Endothelial cell (in vitro differentiated cells): ENCODE results near the gene FAM107A. TPM values are rescaled to one million over a fixed set of nuclear protein-coding genes. Genes with fewer than 3 reads are reported as not detected.
A peak's percentile ranks its signal among the peaks of the same experiment; 100 is the strongest.

ENCODE experiments used
- DNase-seq: peaks from one replicate; pipeline ENCODE4 v3.0.0; 2021; ENCODE audit warnings: low spot score
- H3K27ac Mint-ChIP-seq: one replicate; pipeline ENCODE4 v1.8.0; 2021; ENCODE audit warnings: mixed read lengths, inconsistent platforms; ENCODE audit not compliant: unreplicated experiment
- H3K27me3 Mint-ChIP-seq: one replicate; pipeline ENCODE4 v1.8.0; 2021; ENCODE audit warnings: mild to moderate bottlenecking, moderate library complexity, mixed read lengths, inconsistent platforms; ENCODE audit not compliant: unreplicated experiment
- H3K36me3 Mint-ChIP-seq: one replicate; pipeline ENCODE4 v1.8.0; 2021; ENCODE audit warnings: mild to moderate bottlenecking, low read depth, mixed read lengths, inconsistent platforms; ENCODE audit not compliant: unreplicated experiment
- H3K4me1 Mint-ChIP-seq: one replicate; pipeline ENCODE4 v1.8.0; 2021; ENCODE audit warnings: mild to moderate bottlenecking, mixed read lengths, inconsistent platforms; ENCODE audit not compliant: unreplicated experiment
- H3K4me3 Mint-ChIP-seq: one replicate; pipeline ENCODE4 v1.8.0; 2021; ENCODE audit warnings: mild to moderate bottlenecking, mixed read lengths, inconsistent platforms; ENCODE audit not compliant: unreplicated experiment
- H3K9me3 Mint-ChIP-seq: one replicate; pipeline ENCODE4 v1.8.0; 2021; ENCODE audit warnings: mixed read lengths, inconsistent platforms; ENCODE audit not compliant: unreplicated experiment
- total RNA-seq: library from RNA; stranded (reverse); fragmentation: NEBNext Ultra II Directional; extraction: Animal tissue kit (Norgen Biotek cat#: 25700); gene quantifications from one replicate; pipeline ENCODE4 v1.2.1, GENCODE V29; 2021; ENCODE audit not compliant: unreplicated experiment
- TF ChIP-seq, protein P1 (sequence below): fragments of 200-600 bp; sonication (generic); IDR thresholded peaks from one replicate; pipeline ENCODE4 v1.5.0; 2021; ENCODE audit warnings: antibody characterized with exemption; ENCODE audit not compliant: unreplicated experiment

Gene FAM107A
- total RNA-seq, 1 donor from 2014 or later = 0.18 TPM

DNA sequence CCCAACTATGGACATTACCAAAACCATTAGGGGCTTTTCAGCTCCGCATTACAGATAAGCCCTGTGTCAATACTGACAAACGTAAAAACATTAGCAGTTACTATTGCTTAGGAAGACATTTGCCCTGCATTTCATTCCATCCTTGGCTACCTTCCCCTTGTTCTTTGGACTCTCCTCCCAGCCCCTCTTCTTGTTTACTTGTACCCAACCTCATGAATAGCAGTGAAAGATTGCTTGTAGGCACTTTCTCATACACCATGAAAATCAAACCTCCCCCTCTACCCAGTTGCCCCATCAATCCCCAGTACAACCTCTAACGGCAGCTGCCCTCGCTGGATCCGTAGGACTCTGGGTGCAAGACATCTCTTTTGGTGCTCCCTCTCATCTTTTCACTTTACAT lies 16.9 kb upstream of the FAM107A start:
- TF ChIP-seq, protein P1, sequence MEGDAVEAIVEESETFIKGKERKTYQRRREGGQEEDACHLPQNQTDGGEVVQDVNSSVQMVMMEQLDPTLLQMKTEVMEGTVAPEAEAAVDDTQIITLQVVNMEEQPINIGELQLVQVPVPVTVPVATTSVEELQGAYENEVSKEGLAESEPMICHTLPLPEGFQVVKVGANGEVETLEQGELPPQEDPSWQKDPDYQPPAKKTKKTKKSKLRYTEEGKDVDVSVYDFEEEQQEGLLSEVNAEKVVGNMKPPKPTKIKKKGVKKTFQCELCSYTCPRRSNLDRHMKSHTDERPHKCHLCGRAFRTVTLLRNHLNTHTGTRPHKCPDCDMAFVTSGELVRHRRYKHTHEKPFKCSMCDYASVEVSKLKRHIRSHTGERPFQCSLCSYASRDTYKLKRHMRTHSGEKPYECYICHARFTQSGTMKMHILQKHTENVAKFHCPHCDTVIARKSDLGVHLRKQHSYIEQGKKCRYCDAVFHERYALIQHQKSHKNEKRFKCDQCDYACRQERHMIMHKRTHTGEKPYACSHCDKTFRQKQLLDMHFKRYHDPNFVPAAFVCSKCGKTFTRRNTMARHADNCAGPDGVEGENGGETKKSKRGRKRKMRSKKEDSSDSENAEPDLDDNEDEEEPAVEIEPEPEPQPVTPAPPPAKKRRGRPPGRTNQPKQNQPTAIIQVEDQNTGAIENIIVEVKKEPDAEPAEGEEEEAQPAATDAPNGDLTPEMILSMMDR = no peak
- H3K36me3 Mint-ChIP-seq = no peaks in the 10 kb centered on the region
- H3K4me1 Mint-ChIP-seq = no peaks in the 10 kb centered on the region
- no peak overlapping the region for H3K27ac Mint-ChIP-seq
- H3K9me3 Mint-ChIP-seq = no peaks in the 10 kb centered on the region
- H3K27me3 Mint-ChIP-seq = peaks cover 2% of the 10 kb centered on the region
- DNase-seq = no peak
- H3K4me3 Mint-ChIP-seq = no peak overlapping the region

- Mint-ChIP-seq H3K4me3 (no peak overlapping the region), H3K9me3 (no peaks in the 10 kb centered on the region), H3K36me3 (no peaks in the 10 kb centered on the region), H3K4me1 (no peaks in the 10 kb centered on the region), H3K27me3 (peaks cover 2% of the 10 kb centered on the region), H3K27ac (no peak overlapping the region)
- DNase-seq = no peak
- TF ChIP-seq, protein P1 = no peak
These were observed 14.6 kb upstream of the FAM107A start for GRCh38 chr3:58591517-58592510.

DNA sequence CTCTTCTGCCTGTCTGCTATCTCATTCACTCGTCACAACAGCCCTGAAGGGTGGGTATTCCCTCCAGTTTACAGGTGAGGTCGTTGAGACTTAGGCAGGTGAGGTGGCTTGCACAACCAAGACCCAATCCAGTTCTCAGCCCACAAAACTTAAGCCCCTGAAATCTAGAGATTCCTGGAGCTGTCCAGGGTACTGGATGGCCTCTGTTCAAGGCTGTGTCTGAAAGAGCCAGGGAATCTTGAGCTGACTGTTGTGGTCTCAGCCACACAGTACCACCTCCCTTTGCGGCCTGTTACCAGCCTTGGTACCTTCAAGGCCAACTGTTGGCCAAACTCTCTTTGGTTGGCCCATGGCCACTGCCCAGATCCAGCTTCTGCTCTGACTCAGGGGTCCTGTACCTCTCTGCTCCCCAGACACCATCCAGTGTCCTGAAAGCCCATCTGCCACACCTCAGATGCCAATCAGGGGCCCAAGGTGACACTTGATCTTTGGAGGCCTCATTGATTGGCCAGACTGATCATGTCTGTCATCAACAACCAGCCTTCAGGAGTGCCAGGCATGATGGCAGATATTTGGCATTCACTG lies 10.9 kb upstream of the FAM107A start:
- DNase-seq = peak; percentile 65
- peaks cover 9% of the 10 kb centered on the region for H3K4me1 Mint-ChIP-seq
- peaks cover 4% of the 10 kb centered on the region for H3K36me3 Mint-ChIP-seq
- TF ChIP-seq, protein P1 = no peak
- H3K4me3 Mint-ChIP-seq = no peak overlapping the region
- H3K27me3 Mint-ChIP-seq = peaks cover 10% of the 10 kb centered on the region
- no peak overlapping the region for H3K27ac Mint-ChIP-seq
- no peaks in the 10 kb centered on the region for H3K9me3 Mint-ChIP-seq

GRCh38 chr3:58586776-58587192 lies 9.6 kb upstream of the FAM107A start:
- Mint-ChIP-seq H3K4me1 (peaks cover 9% of the 10 kb centered on the region), H3K9me3 (no peaks in the 10 kb centered on the region), H3K27me3 (peaks cover 12% of the 10 kb centered on the region), H3K4me3 (no peak overlapping the region), H3K27ac (no peak overlapping the region), H3K36me3 (peaks cover 4% of the 10 kb centered on the region)
- DNase-seq = no peak
- TF ChIP-seq, protein P1 = no peak

- H3K4me3 Mint-ChIP-seq = peak overlapping the region; percentile 38
- H3K4me1 Mint-ChIP-seq = peaks cover 14% of the 10 kb centered on the region
- no peak for DNase-seq
- no peak overlapping the region for H3K27ac Mint-ChIP-seq
- peaks cover 13% of the 10 kb centered on the region for H3K27me3 Mint-ChIP-seq
- H3K9me3 Mint-ChIP-seq = no peaks in the 10 kb centered on the region
- peaks cover 4% of the 10 kb centered on the region for H3K36me3 Mint-ChIP-seq
- TF ChIP-seq, protein P1 = no peak
These were observed 8.8 kb upstream of the FAM107A start for GRCh38 chr3:58585994-58586393.
